A673 (cell line): Measurements from ENCODE around the gene CA5B. TPM values are rescaled to one million over a fixed set of nuclear protein-coding genes. Genes with fewer than 3 reads are reported as not detected.

Experiments used
- BruUV-seq: library from RNA; stranded (reverse); fragments of 400-500 nt; replicated peaks from 2 replicates; lab custom pipeline; 2021; lab: Mats Ljungman, UMichigan
- CTCF ChIA-PET: fragments of 300-600 bp; sonication (Branson Sonifier 250); formaldehyde crosslinking; loops from one replicate; lab custom pipeline; 2022; ENCODE audit warnings: antibody characterized with exemption; lab: Charles Lee
- POLR2A ChIA-PET: fragments of 300-600 bp; sonication (Branson Sonifier 250); formaldehyde crosslinking; loops from one replicate; lab custom pipeline; 2022; ENCODE audit warnings: antibody characterized with exemption; ENCODE audit not compliant: low non-redundant PET; lab: Charles Lee
- DNase-seq: peaks from one replicate; pipeline ENCODE4 v3.0.0-alpha.2; 2015; ENCODE audit warnings: low spot score
- H3K27ac ChIP-seq: fragments of 200-600 bp; sonication (generic); 2 replicates; pipeline ENCODE4 v1.5.1; 2016; ENCODE audit warnings: mixed run types, low read depth, mild to moderate bottlenecking, mixed read lengths, antibody characterized with exemption, low read length; ENCODE audit not compliant: poor library complexity, severe bottlenecking
- H3K27me3 ChIP-seq: fragments of 200-600 bp; sonication (generic); replicated peaks from 2 replicates; pipeline ENCODE4 v1.6.1; 2017; ENCODE audit warnings: mixed run types, low read depth, mild to moderate bottlenecking, mixed read lengths, antibody characterized with exemption, low read length; ENCODE audit not compliant: insufficient read depth, poor library complexity
- H3K36me3 ChIP-seq: fragments of 200-600 bp; sonication (generic); 2 replicates; pipeline ENCODE4 v1.6.1; 2016; ENCODE audit warnings: mixed run types, mild to moderate bottlenecking, mixed read lengths, antibody characterized with exemption, low read length; ENCODE audit not compliant: insufficient read depth, poor library complexity, severe bottlenecking
- H3K4me1 ChIP-seq: fragments of 200-600 bp; sonication (generic); 2 replicates; pipeline ENCODE4 v1.6.1; 2017; ENCODE audit warnings: mixed run types, mild to moderate bottlenecking, mixed read lengths, antibody characterized with exemption, low read length; ENCODE audit not compliant: insufficient read depth, poor library complexity, severe bottlenecking
- H3K4me3 ChIP-seq: fragments of 200-600 bp; sonication (generic); 2 replicates; pipeline ENCODE4 v1.5.1; 2016; ENCODE audit warnings: low read depth, mixed run types, mild to moderate bottlenecking, mixed read lengths, low read length; ENCODE audit not compliant: poor library complexity, severe bottlenecking
- H3K9me3 ChIP-seq: fragments of 200-600 bp; sonication (generic); 2 replicates; pipeline ENCODE4 v1.6.1; 2016; ENCODE audit warnings: mixed run types, low read depth, mild to moderate bottlenecking, mixed read lengths, antibody characterized with exemption, low read length; ENCODE audit not compliant: poor library complexity, severe bottlenecking
- CTCF ChIP-seq: fragments of 300-800, 200-600 bp; sonication (generic); conservative IDR thresholded peaks from 2 replicates; pipeline ENCODE4 v1.5.1; 2017; ENCODE audit warnings: low read depth, mild to moderate bottlenecking, antibody characterized with exemption, low read length, moderate library complexity, mixed read lengths
- EZH2 ChIP-seq: fragments of 200-600 bp; sonication (generic); IDR thresholded peaks from 2 replicates; pipeline ENCODE4 v1.6.1; 2017; ENCODE audit warnings: borderline replicate concordance, low read depth, mild to moderate bottlenecking, mixed read lengths, antibody characterized with exemption, low read length; ENCODE audit not compliant: poor library complexity, severe bottlenecking
- intact Hi-C: fragments of 100-400 bp; cut with micrococcal nuclease; formaldehyde crosslinking; loops from one replicate; pipeline ENCODE4 v1.10.0; 2022; ENCODE audit not compliant: unreplicated experiment
- total RNA-seq: library from RNA; stranded (reverse); gene quantifications from 2 replicates; pipeline ENCODE4 v1.2.3, GENCODE V29; 2021

CA5B gene
- total RNA-seq, 1 experiment from 2014 or later: 9.4 TPM

GRCh38 chrX:15816886-15817285 is 78.8 kb downstream of the CA5B start:
- no peaks in the 10 kb centered on the region for H3K9me3 ChIP-seq
- DNase-seq: no peak
- no peak overlapping the region for H3K27ac ChIP-seq
- CTCF ChIA-PET: interaction anchor here (1.3 kb wide), 1 partner anchor 305 kb away, joined by 3 read pairs; no protein-coding TSS in a partner anchor
- intact Hi-C loops: loop anchor here (2.0 kb wide), 1 partner anchor 56 kb away; no protein-coding TSS in a partner anchor
- no peaks in the 10 kb centered on the region for H3K27me3 ChIP-seq
- no TSS peak for BruUV-seq
- no peak for TF ChIP-seq CTCF
- no peak for TF ChIP-seq EZH2
- POLR2A ChIA-PET: no interaction called here
- peaks cover 7% of the 10 kb centered on the region for H3K4me1 ChIP-seq
- H3K4me3 ChIP-seq: no peak overlapping the region
- peaks cover 27% of the 10 kb centered on the region for H3K36me3 ChIP-seq

GRCh38 chrX:15820106-15821073 is 82.3 kb downstream of the CA5B start:
- ChIA-PET CTCF (no interaction called here), POLR2A (no interaction called here)
- intact Hi-C loops: no loop called here
- Histone ChIP-seq H3K27ac (no peak overlapping the region), H3K36me3 (peaks cover 35% of the 10 kb centered on the region), H3K27me3 (no peaks in the 10 kb centered on the region), H3K4me1 (peaks cover 7% of the 10 kb centered on the region), H3K4me3 (no peak overlapping the region), H3K9me3 (no peaks in the 10 kb centered on the region)
- DNase-seq: no peak
- TF ChIP-seq EZH2: no peak
- no peak for TF ChIP-seq CTCF
- no TSS peak for BruUV-seq

- H3K4me1 ChIP-seq: no peaks in the 10 kb centered on the region
- H3K27me3 ChIP-seq: no peaks in the 10 kb centered on the region
- H3K4me3 ChIP-seq: no peak overlapping the region
- peaks cover 28% of the 10 kb centered on the region for H3K36me3 ChIP-seq
- TSS peak; percentile 85 for BruUV-seq
- DNase-seq: no peak
- ChIA-PET CTCF (no interaction called here), POLR2A (no interaction called here)
- H3K9me3 ChIP-seq: no peaks in the 10 kb centered on the region
- intact Hi-C loops: no loop called here
- TF ChIP-seq EZH2 (no peak), CTCF (no peak)
- H3K27ac ChIP-seq: no peak overlapping the region
These were observed 84.9 kb downstream of the CA5B start for GRCh38 chrX:15822922-15823321.
